GM12878 (cell line): ENCODE data around the gene TMEM198. TPM values are rescaled to one million over a fixed set of nuclear protein-coding genes. Genes with fewer than 3 reads are reported as not detected.

Source experiments
- ASH2L ChIP-seq: fragments of 300-600, 200-600 bp; sonication (generic); IDR thresholded peaks from 2 replicates; pipeline ENCODE4 v1.6.1; 2017; ENCODE audit warnings: low read depth, mild to moderate bottlenecking, borderline replicate concordance
- CTCF ChIP-seq, 3 experiments: IDR thresholded peaks in 2 of 3; conservative IDR thresholded peaks in 1 of 3; 2 replicates each; pipeline ENCODE4 v1.5.1; 2011; ENCODE audit warnings: low read depth in 3 of 3, low read length in 3 of 3, mild to moderate bottlenecking in 3 of 3, control low read depth in 2 of 3, moderate library complexity in 2 of 3, inconsistent platforms in 1 of 3, mixed read lengths in 1 of 3; ENCODE audit not compliant: control insufficient read depth in 2 of 3, insufficient read depth in 1 of 3; ENCODE audit errors: extremely low read depth in 1 of 3
- KLF5 ChIP-seq: fragments of 450-650 bp; IDR thresholded peaks from 2 replicates; pipeline ENCODE4 v1.6.1; 2014; ENCODE audit warnings: mild to moderate bottlenecking; ENCODE audit not compliant: partially characterized antibody
- RELA ChIP-seq: fragments of 450-650 bp; IDR thresholded peaks from 2 replicates; pipeline ENCODE4 v1.8.0; 2014; ENCODE audit warnings: borderline replicate concordance; ENCODE audit not compliant: partially characterized antibody
- SMC3 ChIP-seq: IDR thresholded peaks from 2 replicates; pipeline ENCODE4 v1.6.1; 2011; ENCODE audit warnings: low read length, improper control_type of control experiment, borderline replicate concordance
- TARDBP ChIP-seq: IDR thresholded peaks from 2 replicates; pipeline ENCODE4 v1.6.1; 2016; ENCODE audit warnings: borderline replicate concordance
- ZNF207 ChIP-seq: fragments of 450-650 bp; IDR thresholded peaks from 2 replicates; pipeline ENCODE4 v1.6.1; 2014; ENCODE audit warnings: antibody characterized with exemption, mild to moderate bottlenecking, borderline replicate concordance
- ZNF217 ChIP-seq: fragments of 450-650 bp; IDR thresholded peaks from 2 replicates; pipeline ENCODE4 v1.6.1; 2017; ENCODE audit warnings: antibody characterized with exemption, mild to moderate bottlenecking
- ZNF687 ChIP-seq: fragments of 450-650 bp; IDR thresholded peaks from 2 replicates; pipeline ENCODE4 v1.6.1; 2017; ENCODE audit warnings: mild to moderate bottlenecking, moderate library complexity
- polyA plus RNA-seq, 11 experiments: library from polyadenylated mRNA; depleted of rRNA in 4 of 11; unstranded in 6 of 11; stranded (reverse) in 5 of 11; fragments of >200 nt; fragmentation: Nextera tagmentation in 4 of 11; fragmentation: Illumina TruSeq in 1 of 11; extraction: Ambion mirVana in 4 of 11; extraction: Trizol in 1 of 11; gene quantifications; 1 replicate in 1 of 11; 2 replicates in 10 of 11; pipeline versions ENCODE4 v1.2.1 to v1.2.3, GENCODE V29; 2011 to 2016; ENCODE audit warnings: inconsistent platforms in 2 of 11, missing spikeins in 2 of 11, low read depth in 1 of 11
- total RNA-seq, 4 experiments: library from RNA; depleted of rRNA in 3 of 4; stranded (reverse); fragments of >200 nt in 3 of 4; fragmentation: Illumina TruSeq in 1 of 4; extraction: Trizol in 1 of 4; gene quantifications; 2 replicates each; pipeline versions ENCODE4 v1.2.1 to v1.2.3, GENCODE V29; 2013 to 2021

TMEM198 gene
- total and polyA plus RNA-seq, 10 of the 15 experiments (the other 5 are each of a cell fraction or from before 2014, with no cell fraction given): 0.16 to 1.2 (median 0.65) TPM; not detected in 2

- TF ChIP-seq SMC3 (no peak), CTCF (IDR thresholded peaks at IDR 0.05 in 2 of 3, conservative IDR thresholded peaks at IDR 0.05 in 1 of 3; ENCODE audit: control insufficient read depth in 2 of 3, extremely low read depth in 1 of 3, insufficient read depth in 1 of 3, low read depth in 3 of 3, low read length in 3 of 3) (no peak), ZNF217 (no peak), RELA (no peak), KLF5 (no peak), TARDBP (no peak), ZNF687 (no peak), ZNF207 (no peak), ASH2L (no peak)
Observed at GRCh38 chr2:219570924-219571310, 27.1 kb downstream of the TMEM198 start (continued).
